Measurements from ENCODE around the gene DISC1. TPM values are rescaled to one million over a fixed set of nuclear protein-coding genes. Genes with fewer than 3 reads are reported as not detected.

DISC1 gene
- total and polyA plus RNA-seq, 2 donors (not counting 3 experiments of a cell fraction or from before 2014, with no cell fraction given), result 3.3 to 14.7 TPM

DNA sequence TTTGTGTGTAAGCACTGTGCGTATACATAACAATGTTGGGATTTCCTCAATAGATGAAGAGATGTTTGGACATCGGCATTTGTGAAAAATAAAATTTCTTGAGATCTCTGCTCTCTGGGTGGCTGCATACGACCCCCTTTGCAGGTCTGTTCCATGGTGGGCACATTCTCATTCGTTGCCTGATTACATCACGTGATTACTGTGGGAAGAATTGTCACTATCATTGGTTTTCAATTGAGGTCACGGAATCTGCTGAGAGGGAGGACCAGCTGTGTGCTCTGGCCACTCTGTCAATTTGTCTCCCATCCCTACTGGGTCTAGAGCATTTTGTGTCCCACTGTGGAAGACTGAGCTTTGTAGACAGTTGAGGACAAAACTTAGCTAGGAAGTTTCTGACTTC is 81.8 kb downstream of the DISC1 start:
- intact Hi-C loops (cut with micrococcal nuclease), result no loop called here
- Histone ChIP-seq H3K4me2 (ENCODE audit: insufficient read depth, low read length) (no peak overlapping the region), H3K9ac (replicated peaks; ENCODE audit: extremely low read depth, insufficient read depth, low read length) (no peak overlapping the region), H3K4me1 (ENCODE audit: control insufficient read depth, extremely low read depth, insufficient read depth, low read length) (no peaks in the 10 kb centered on the region), H3K79me2 (ENCODE audit: control insufficient read depth, insufficient read depth, low read length) (no peaks in the 10 kb centered on the region), H4K20me1 (replicated peaks; ENCODE audit: control insufficient read depth, extremely low read depth, insufficient read depth, low read length) (no peaks in the 10 kb centered on the region), H3K36me3 (ENCODE audit: control insufficient read depth in 2 of 2, extremely low read depth in 1 of 2, insufficient read depth in 2 of 2, low read length in 2 of 2) (peaks cover 0 to 2% of the 10 kb centered on the region in 2 experiments), H3K9me3 (replicated peaks; ENCODE audit: control insufficient read depth, insufficient read depth, low read length) (no peaks in the 10 kb centered on the region), H3K27me3 (ENCODE audit: control insufficient read depth in 2 of 2, insufficient read depth in 2 of 2, low read length in 2 of 2) (no peaks in the 10 kb centered on the region), H3K4me3 (replicated peaks in 1 of 3; ENCODE audit: insufficient read depth in 1 of 3, low read depth in 1 of 3, low read length in 3 of 3) (no peak overlapping the region), H2AFZ (ENCODE audit: low read depth, low read length) (no peak overlapping the region), H3K27ac (ENCODE audit: insufficient read depth, low read depth, low read length) (no peak overlapping the region), H3K9me1 (replicated peaks; ENCODE audit: control insufficient read depth, extremely low read depth, insufficient read depth, low read length) (no peaks in the 10 kb centered on the region)
- DNase-seq (ENCODE audit: low read depth, low spot score) (no peak), FAIRE-seq (no peak)
- no TSS peak for BruUV-seq (replicated peaks)
- dilution Hi-C loops (cut with MboI; ENCODE audit: extremely low pct_ligation_motif_present, low sequenced_read_pairs), result no loop called here
- POLR2A ChIA-PET, result no interaction called here
- CTCF ChIA-PET, result interaction anchor here (1.0 kb wide), 1 partner anchor 15 kb away, joined by 3 read pairs; no protein-coding TSS in a partner anchor
- TF ChIP-seq MYC (IDR thresholded peaks at IDR 0.05; ENCODE audit: low read depth, low read length), result no peak

DNA sequence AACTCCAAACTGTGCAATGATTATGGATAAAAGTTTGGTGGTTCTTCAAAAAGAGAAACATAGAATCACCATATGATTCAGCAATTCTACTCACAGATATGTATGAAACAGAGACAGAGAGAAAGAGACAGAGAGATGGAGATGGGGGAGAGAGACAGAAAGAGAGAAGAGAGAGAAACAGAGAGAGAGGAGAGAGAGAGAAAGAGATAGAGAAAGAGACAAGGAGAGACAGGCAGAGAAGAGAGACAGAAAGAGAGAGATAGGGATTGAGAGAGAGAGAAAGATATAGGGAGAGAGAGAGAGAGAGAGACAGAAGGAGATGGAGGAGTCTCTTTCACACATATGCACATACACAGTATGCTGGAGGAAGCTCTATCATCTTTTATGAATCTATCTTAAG is 87.8 kb downstream of the DISC1 start:
- FAIRE-seq, result no peak
- no peaks in the 10 kb centered on the region for H4K20me1 ChIP-seq (replicated peaks; ENCODE audit: control insufficient read depth, extremely low read depth, insufficient read depth, low read length)
- no TSS peak for BruUV-seq (replicated peaks)
- no peaks in the 10 kb centered on the region for H3K27me3 ChIP-seq (ENCODE audit: control insufficient read depth in 2 of 2, insufficient read depth in 2 of 2, low read length in 2 of 2)
- ChIA-PET CTCF (interaction anchor here (1.1 to 1.3 kb wide), 2 partner anchors 42 to 93 kb away, joined by 3 read pairs; no protein-coding TSS in a partner anchor), POLR2A (no interaction called here)
- no peaks in the 10 kb centered on the region for H3K36me3 ChIP-seq (ENCODE audit: control insufficient read depth in 2 of 2, extremely low read depth in 1 of 2, insufficient read depth in 2 of 2, low read length in 2 of 2)
- H3K4me2 ChIP-seq (ENCODE audit: insufficient read depth, low read length), result no peak overlapping the region
- intact Hi-C loops (cut with micrococcal nuclease), result no loop called here
- H3K79me2 ChIP-seq (ENCODE audit: control insufficient read depth, insufficient read depth, low read length), result no peaks in the 10 kb centered on the region
- H3K9ac ChIP-seq (replicated peaks; ENCODE audit: extremely low read depth, insufficient read depth, low read length), result no peak overlapping the region
- no peak for DNase-seq (ENCODE audit: low read depth, low spot score)
- H2AFZ ChIP-seq (ENCODE audit: low read depth, low read length), result no peak overlapping the region
- H3K27ac ChIP-seq (ENCODE audit: insufficient read depth, low read depth, low read length), result no peak overlapping the region
- TF ChIP-seq, protein P1, sequence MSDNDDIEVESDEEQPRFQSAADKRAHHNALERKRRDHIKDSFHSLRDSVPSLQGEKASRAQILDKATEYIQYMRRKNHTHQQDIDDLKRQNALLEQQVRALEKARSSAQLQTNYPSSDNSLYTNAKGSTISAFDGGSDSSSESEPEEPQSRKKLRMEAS (IDR thresholded peaks at IDR 0.05; ENCODE audit: insufficient read depth, insufficient read length), result no peak
- TF ChIP-seq FOS (IDR thresholded peaks at IDR 0.05; ENCODE audit: borderline replicate concordance, insufficient read depth, low read length) (no peak), MYC (IDR thresholded peaks at IDR 0.05; ENCODE audit: low read depth, low read length) (no peak), GATA2 (IDR thresholded peaks at IDR 0.05; ENCODE audit: insufficient read depth, insufficient read length, low read depth, low read length) (no peak), EZH2 (IDR thresholded peaks at IDR 0.05; ENCODE audit: borderline replicate concordance, low read depth, low read length, severe bottlenecking) (no peak), POLR2AphosphoS5 (IDR thresholded peaks at IDR 0.05; ENCODE audit: insufficient read depth, low read depth, low read length) (no peak), POLR2A (IDR thresholded peaks at IDR 0.05; ENCODE audit: low read depth, low read length) (no peak), JUN (IDR thresholded peaks at IDR 0.05; ENCODE audit: borderline replicate concordance, insufficient read depth, insufficient read length, low read depth) (no peak)
- TF ChIP-seq, protein P2, sequence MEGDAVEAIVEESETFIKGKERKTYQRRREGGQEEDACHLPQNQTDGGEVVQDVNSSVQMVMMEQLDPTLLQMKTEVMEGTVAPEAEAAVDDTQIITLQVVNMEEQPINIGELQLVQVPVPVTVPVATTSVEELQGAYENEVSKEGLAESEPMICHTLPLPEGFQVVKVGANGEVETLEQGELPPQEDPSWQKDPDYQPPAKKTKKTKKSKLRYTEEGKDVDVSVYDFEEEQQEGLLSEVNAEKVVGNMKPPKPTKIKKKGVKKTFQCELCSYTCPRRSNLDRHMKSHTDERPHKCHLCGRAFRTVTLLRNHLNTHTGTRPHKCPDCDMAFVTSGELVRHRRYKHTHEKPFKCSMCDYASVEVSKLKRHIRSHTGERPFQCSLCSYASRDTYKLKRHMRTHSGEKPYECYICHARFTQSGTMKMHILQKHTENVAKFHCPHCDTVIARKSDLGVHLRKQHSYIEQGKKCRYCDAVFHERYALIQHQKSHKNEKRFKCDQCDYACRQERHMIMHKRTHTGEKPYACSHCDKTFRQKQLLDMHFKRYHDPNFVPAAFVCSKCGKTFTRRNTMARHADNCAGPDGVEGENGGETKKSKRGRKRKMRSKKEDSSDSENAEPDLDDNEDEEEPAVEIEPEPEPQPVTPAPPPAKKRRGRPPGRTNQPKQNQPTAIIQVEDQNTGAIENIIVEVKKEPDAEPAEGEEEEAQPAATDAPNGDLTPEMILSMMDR (IDR thresholded peaks at IDR 0.05; ENCODE audit: extremely low read depth in 1 of 2, insufficient read depth in 1 of 2, low read depth in 1 of 2, low read length in 2 of 2), result no peak
- no peaks in the 10 kb centered on the region for H3K9me1 ChIP-seq (replicated peaks; ENCODE audit: control insufficient read depth, extremely low read depth, insufficient read depth, low read length)
- H3K9me3 ChIP-seq (replicated peaks; ENCODE audit: control insufficient read depth, insufficient read depth, low read length), result no peaks in the 10 kb centered on the region
- no peak overlapping the region for H3K4me3 ChIP-seq (replicated peaks in 1 of 3; ENCODE audit: insufficient read depth in 1 of 3, low read depth in 1 of 3, low read length in 3 of 3)
- dilution Hi-C loops (cut with MboI; ENCODE audit: extremely low pct_ligation_motif_present, low sequenced_read_pairs), result no loop called here
- H3K4me1 ChIP-seq (ENCODE audit: control insufficient read depth, extremely low read depth, insufficient read depth, low read length), result no peaks in the 10 kb centered on the region
